Endothelial cell of umbilical vein (primary cell): Measurements from ENCODE around the gene MIX23. TPM values are rescaled to one million over a fixed set of nuclear protein-coding genes. Genes with fewer than 3 reads are reported as not detected.

Experiments used
- BruUV-seq: library from RNA; stranded (reverse); fragments of 400-500 nt; replicated peaks from 2 replicates; lab custom pipeline; 2021; lab: Mats Ljungman, UMichigan
- CTCF ChIA-PET: fragments of 300-600, 350-600 bp; sonication (Branson Sonifier 250); formaldehyde crosslinking; loops from one replicate; lab custom pipeline; 2021; ENCODE audit warnings: antibody characterized with exemption, inconsistent platforms; lab: Charles Lee
- POLR2A ChIA-PET: fragments of 300-600, 350-600 bp; sonication (Branson Sonifier 250); formaldehyde crosslinking; loops from one replicate; lab custom pipeline; 2021; ENCODE audit warnings: antibody characterized with exemption, inconsistent platforms; lab: Charles Lee
- DNase-seq: peaks from one replicate; pipeline ENCODE4 v3.0.0-alpha.2; 2011; ENCODE audit warnings: low read depth, low spot score
- FAIRE-seq: peaks from 2 replicates; lab custom pipeline; 2011; peaks lifted over from hg19 to GRCh38; lab: Jason Lieb, UNC
- H2AFZ ChIP-seq: 2 replicates; pipeline ENCODE4 v1.6.0; 2012; ENCODE audit warnings: low read depth, low read length, control low read depth, inconsistent platforms
- H3K27ac ChIP-seq: 2 replicates; pipeline ENCODE4 v1.5.1; 2011; ENCODE audit warnings: low read depth, mild to moderate bottlenecking, control low read depth, low read length, moderate library complexity; ENCODE audit not compliant: insufficient read depth
- H3K27me3 ChIP-seq, 2 experiments: 2 replicates each; pipeline versions ENCODE4 v1.6.0 to v1.6.1; 2011; ENCODE audit warnings: low read length in 2 of 2, mixed read lengths in 1 of 2; ENCODE audit not compliant: control insufficient read depth in 2 of 2, insufficient read depth in 2 of 2
- H3K36me3 ChIP-seq, 2 experiments: 2 replicates in 1 of 2; 3 replicates in 1 of 2; pipeline ENCODE4 v1.5.1; 2011; ENCODE audit warnings: low read length in 2 of 2, mild to moderate bottlenecking in 1 of 2, moderate library complexity in 1 of 2; ENCODE audit not compliant: control insufficient read depth in 2 of 2, insufficient read depth in 2 of 2; ENCODE audit errors: extremely low read depth in 1 of 2
- H3K4me1 ChIP-seq: 3 replicates; pipeline ENCODE4 v1.5.1; 2011; ENCODE audit warnings: mild to moderate bottlenecking, low read length; ENCODE audit not compliant: control insufficient read depth, insufficient read depth; ENCODE audit errors: extremely low read depth
- H3K4me2 ChIP-seq: 2 replicates; pipeline ENCODE4 v1.6.1; 2011; ENCODE audit warnings: low read length, control low read depth, mixed read lengths; ENCODE audit not compliant: insufficient read depth
- H3K4me3 ChIP-seq, 3 experiments: fragments of 200-600 bp in 1 of 3; sonication (generic), shearing (Covaris generic) in 1 of 3; replicated peaks in 1 of 3; 2 replicates each; pipeline ENCODE4 v1.5.1; 2011 to 2016; ENCODE audit warnings: control low read depth in 3 of 3, low read length in 3 of 3, mild to moderate bottlenecking in 2 of 3, inconsistent platforms in 1 of 3, low read depth in 1 of 3, moderate library complexity in 1 of 3; ENCODE audit not compliant: insufficient read depth in 1 of 3
- H3K79me2 ChIP-seq: 2 replicates; pipeline ENCODE4 v1.6.0; 2012; ENCODE audit warnings: low read length, inconsistent platforms; ENCODE audit not compliant: control insufficient read depth, insufficient read depth
- H3K9ac ChIP-seq: replicated peaks from 2 replicates; pipeline ENCODE3; 2011; ENCODE audit warnings: low read length, control low read depth; ENCODE audit not compliant: insufficient read depth; ENCODE audit errors: extremely low read depth
- H3K9me1 ChIP-seq: replicated peaks from 3 replicates; pipeline ENCODE4 v1.6.0; 2011; ENCODE audit warnings: mild to moderate bottlenecking, low read length; ENCODE audit not compliant: control insufficient read depth, insufficient read depth; ENCODE audit errors: extremely low read depth
- H3K9me3 ChIP-seq: replicated peaks from 2 replicates; pipeline ENCODE4 v1.5.1; 2012; ENCODE audit warnings: low read length, inconsistent platforms; ENCODE audit not compliant: control insufficient read depth, insufficient read depth
- H4K20me1 ChIP-seq: replicated peaks from 2 replicates; pipeline ENCODE3; 2011; ENCODE audit warnings: mild to moderate bottlenecking, low read length; ENCODE audit not compliant: control insufficient read depth, insufficient read depth; ENCODE audit errors: extremely low read depth
- FOS ChIP-seq: IDR thresholded peaks from 2 replicates; pipeline ENCODE4 v1.6.1; 2011; ENCODE audit warnings: mild to moderate bottlenecking, low read length, moderate library complexity, borderline replicate concordance; ENCODE audit not compliant: insufficient read depth
- GATA2 ChIP-seq: IDR thresholded peaks from 2 replicates; pipeline ENCODE4 v1.7.0; 2011; ENCODE audit warnings: low read depth, mild to moderate bottlenecking, moderate library complexity, mixed read lengths, low read length; ENCODE audit not compliant: insufficient read length, insufficient read depth
- JUN ChIP-seq: IDR thresholded peaks from 2 replicates; pipeline ENCODE4 v1.6.1; 2011; ENCODE audit warnings: borderline replicate concordance, low read depth; ENCODE audit not compliant: insufficient read length, insufficient read depth
- MAX ChIP-seq: IDR thresholded peaks from 2 replicates; pipeline ENCODE4 v1.6.1; 2011; ENCODE audit not compliant: insufficient read depth, insufficient read length
- MYC ChIP-seq: IDR thresholded peaks from one replicate; pipeline ENCODE4 v1.6.1; 2011; ENCODE audit warnings: mild to moderate bottlenecking, low read depth, low read length
- POLR2AphosphoS5 ChIP-seq: IDR thresholded peaks from 2 replicates; pipeline ENCODE4 v1.6.1; 2012; ENCODE audit warnings: low read depth, mild to moderate bottlenecking, control low read depth, low read length, moderate library complexity; ENCODE audit not compliant: insufficient read depth
- dilution Hi-C: fragments of 300-500 bp; cut with MboI; formaldehyde crosslinking; loops from one replicate; pipeline ENCODE4 v1.15.0; 2019; ENCODE audit warnings: low sequenced_read_pairs; ENCODE audit not compliant: extremely low pct_ligation_motif_present
- intact Hi-C: fragments of 100-400 bp; cut with micrococcal nuclease; formaldehyde crosslinking; loops from one replicate; pipeline ENCODE4 v1.10.0; 2022
- polyA plus RNA-seq, 4 experiments: library from polyadenylated mRNA; depleted of rRNA in 3 of 4; stranded (reverse) in 3 of 4; unstranded in 1 of 4; fragments of >200 nt; gene quantifications; 2 replicates each; pipeline versions ENCODE4 v1.2.1 to v1.2.3, GENCODE V29; 2011 to 2012; ENCODE audit warnings: missing spikeins in 1 of 4
- total RNA-seq: library from RNA; stranded (reverse); gene quantifications from 2 replicates; pipeline ENCODE4 v1.2.3, GENCODE V29; 2021
- TF ChIP-seq, protein P1 (sequence below), 2 donors: IDR thresholded peaks; 1 replicate in 1 of 2; 2 replicates in 1 of 2; pipeline ENCODE4 v1.5.1; 2011; ENCODE audit warnings: low read length in 2 of 2, mild to moderate bottlenecking in 2 of 2, moderate library complexity in 2 of 2, control low read depth in 1 of 2, inconsistent platforms in 1 of 2, low read depth in 1 of 2; ENCODE audit not compliant: insufficient read depth in 1 of 2; ENCODE audit errors: extremely low read depth in 1 of 2

Gene MIX23
- total and polyA plus RNA-seq, 2 donors (not counting 3 experiments of a cell fraction or from before 2014, with no cell fraction given): 4.5 to 53.5 TPM

GRCh38 chr3:122391681-122392446, 8.8 kb upstream of the MIX23 start:
- TF ChIP-seq MYC: no peak
- no peak for TF ChIP-seq MAX
- no peak for TF ChIP-seq FOS
- TF ChIP-seq POLR2AphosphoS5: no peak
- no peak for TF ChIP-seq GATA2
- TF ChIP-seq, protein P1, sequence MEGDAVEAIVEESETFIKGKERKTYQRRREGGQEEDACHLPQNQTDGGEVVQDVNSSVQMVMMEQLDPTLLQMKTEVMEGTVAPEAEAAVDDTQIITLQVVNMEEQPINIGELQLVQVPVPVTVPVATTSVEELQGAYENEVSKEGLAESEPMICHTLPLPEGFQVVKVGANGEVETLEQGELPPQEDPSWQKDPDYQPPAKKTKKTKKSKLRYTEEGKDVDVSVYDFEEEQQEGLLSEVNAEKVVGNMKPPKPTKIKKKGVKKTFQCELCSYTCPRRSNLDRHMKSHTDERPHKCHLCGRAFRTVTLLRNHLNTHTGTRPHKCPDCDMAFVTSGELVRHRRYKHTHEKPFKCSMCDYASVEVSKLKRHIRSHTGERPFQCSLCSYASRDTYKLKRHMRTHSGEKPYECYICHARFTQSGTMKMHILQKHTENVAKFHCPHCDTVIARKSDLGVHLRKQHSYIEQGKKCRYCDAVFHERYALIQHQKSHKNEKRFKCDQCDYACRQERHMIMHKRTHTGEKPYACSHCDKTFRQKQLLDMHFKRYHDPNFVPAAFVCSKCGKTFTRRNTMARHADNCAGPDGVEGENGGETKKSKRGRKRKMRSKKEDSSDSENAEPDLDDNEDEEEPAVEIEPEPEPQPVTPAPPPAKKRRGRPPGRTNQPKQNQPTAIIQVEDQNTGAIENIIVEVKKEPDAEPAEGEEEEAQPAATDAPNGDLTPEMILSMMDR (IDR thresholded peaks at IDR 0.05; ENCODE audit: extremely low read depth in 1 of 2, insufficient read depth in 1 of 2, low read depth in 1 of 2, low read length in 2 of 2): no peak
- no peak for TF ChIP-seq JUN

More at GRCh38 chr3:122391681-122392446, 8.8 kb upstream of the MIX23 start:
- Histone ChIP-seq H3K9me1 (no peaks in the 10 kb centered on the region), H3K79me2 (no peaks in the 10 kb centered on the region), H2AFZ (no peak overlapping the region), H3K4me1 (peaks cover 4% of the 10 kb centered on the region), H3K4me3 (no peak overlapping the region), H3K36me3 (no peaks in the 10 kb centered on the region), H3K27me3 (no peaks in the 10 kb centered on the region), H3K9me3 (no peaks in the 10 kb centered on the region), H4K20me1 (no peaks in the 10 kb centered on the region), H3K4me2 (no peak overlapping the region), H3K9ac (no peak overlapping the region), H3K27ac (no peak overlapping the region)
- POLR2A ChIA-PET: no interaction called here
- CTCF ChIA-PET: interaction anchor here (1.0 to 5.4 kb wide), 7 partner anchors 13 to 551 kb away, joined by 4 to 120 read pairs (median 6); partner anchors contain the start of gene PARP14
- FAIRE-seq: no peak
- intact Hi-C loops: loop anchor here (1.0 to 10.0 kb wide), 4 partner anchors 8 to 863 kb away; partner anchors contain the start of genes DTX3L, FAM162A and PARP9
- no peak for DNase-seq
- no TSS peak for BruUV-seq
- dilution Hi-C loops: no loop called here
